GM21717 (cell line): ENCODE data around the gene ZNF821.
A peak's percentile ranks its signal among the peaks of the same experiment; 100 is the strongest.
"Not testable (repeated sequence)": the region's sequence is repeated elsewhere in the genome, so short reads cannot be mapped to it uniquely, and the experiment has no call there.

Experiments used
- ATAC-seq: cut with Tn5 transposase; IDR thresholded peaks from one replicate; pipeline ENCODE4 v1.9.1; 2021; ENCODE audit warnings: mild to moderate bottlenecking, moderate library complexity; ENCODE audit not compliant: unreplicated experiment

The ZNF821 gene

GRCh38 chr16:71826533-71827017 is 57.4 kb downstream of the ZNF821 start:
- ATAC-seq = no peak

- ATAC-seq = peak; percentile 11
Observed at GRCh38 chr16:71817155-71817500, 66.9 kb downstream of the ZNF821 start.

- ATAC-seq = no peak
Observed at GRCh38 chr16:71811261-71811803, 72.7 kb downstream of the ZNF821 start.

GRCh38 chr16:71810155-71810530 is 73.8 kb downstream of the ZNF821 start:
- ATAC-seq = not testable (repeated sequence)
